Germinal center (tissue), 1 donor: ENCODE data around the gene KNCN.

Experiments
- DNase-seq: peaks from one replicate; pipeline ENCODE4 v3.0.0; 2012; ENCODE audit warnings: mixed read lengths, low spot score

The KNCN gene

GRCh38 chr1:46497020-46497419, 54.4 kb downstream of the KNCN start:
- DNase-seq = no peak

GRCh38 chr1:46496505-46496904, 54.9 kb downstream of the KNCN start:
- DNase-seq = no peak

GRCh38 chr1:46495778-46496177, 55.7 kb downstream of the KNCN start:
- no peak for DNase-seq
